Bronchial epithelial cell (primary cell): ENCODE results near the gene ADGRD1. TPM values are rescaled to one million over a fixed set of nuclear protein-coding genes. Genes with fewer than 3 reads are reported as not detected.

Experiments used
- DNase-seq: peaks from one replicate; pipeline ENCODE4 v3.0.0-alpha.2; 2010; ENCODE audit warnings: low read depth
- FAIRE-seq: peaks from 2 replicates; lab custom pipeline; 2011; peaks lifted over from hg19 to GRCh38; lab: Jason Lieb, UNC
- H3K27me3 ChIP-seq: 2 replicates; pipeline ENCODE4 v1.5.1; 2011; ENCODE audit warnings: low read length; ENCODE audit not compliant: control insufficient read depth, insufficient read depth
- H3K36me3 ChIP-seq: 2 replicates; pipeline ENCODE4 v1.5.1; 2011; ENCODE audit warnings: low read length; ENCODE audit not compliant: control insufficient read depth, insufficient read depth
- H3K4me3 ChIP-seq: 2 replicates; pipeline ENCODE4 v1.5.1; 2011; ENCODE audit warnings: mild to moderate bottlenecking, low read depth, low read length, control low read depth
- CTCF ChIP-seq: IDR thresholded peaks from 2 replicates; pipeline ENCODE4 v1.5.1; 2011; ENCODE audit warnings: mild to moderate bottlenecking, moderate library complexity, low read length, control low read depth, inconsistent platforms; ENCODE audit not compliant: insufficient read depth, severe bottlenecking
- total RNA-seq: library from RNA; depleted of rRNA; stranded (reverse); fragments of >200 nt; gene quantifications from 2 replicates; pipeline ENCODE4 v1.2.1, GENCODE V29; 2014

The ADGRD1 gene
- total RNA-seq, 1 donor from 2014 or later = not detected

- no peaks in the 10 kb centered on the region for H3K36me3 ChIP-seq
- FAIRE-seq (no peak), DNase-seq (no peak)
- H3K27me3 ChIP-seq = no peaks in the 10 kb centered on the region
- H3K4me3 ChIP-seq = no peak overlapping the region
- TF ChIP-seq CTCF = no peak
Measured at GRCh38 chr12:130960787-130961186, 7.1 kb downstream of the ADGRD1 start.

GRCh38 chr12:130961921-130962451, 8.3 kb downstream of the ADGRD1 start:
- H3K4me3 ChIP-seq = no peak overlapping the region
- DNase-seq = no peak
- no peak for TF ChIP-seq CTCF
- H3K27me3 ChIP-seq = no peaks in the 10 kb centered on the region
- FAIRE-seq = no peak
- no peaks in the 10 kb centered on the region for H3K36me3 ChIP-seq

GRCh38 chr12:130965214-130965613, 11.5 kb downstream of the ADGRD1 start:
- H3K4me3 ChIP-seq = no peak overlapping the region
- no peaks in the 10 kb centered on the region for H3K36me3 ChIP-seq
- DNase-seq = peak; percentile 21
- FAIRE-seq = no peak
- no peak for TF ChIP-seq CTCF
- no peaks in the 10 kb centered on the region for H3K27me3 ChIP-seq

GRCh38 chr12:130965668-130966067, 12.0 kb downstream of the ADGRD1 start:
- no peaks in the 10 kb centered on the region for H3K36me3 ChIP-seq
- no peaks in the 10 kb centered on the region for H3K27me3 ChIP-seq
- peak; percentile 80 for DNase-seq
- TF ChIP-seq CTCF = no peak
- no peak overlapping the region for H3K4me3 ChIP-seq
- no peak for FAIRE-seq

GRCh38 chr12:130966443-130967030, 12.8 kb downstream of the ADGRD1 start:
- H3K4me3 ChIP-seq = no peak overlapping the region
- H3K36me3 ChIP-seq = no peaks in the 10 kb centered on the region
- DNase-seq = no peak
- TF ChIP-seq CTCF = no peak
- no peak for FAIRE-seq
- H3K27me3 ChIP-seq = no peaks in the 10 kb centered on the region

GRCh38 chr12:130967636-130968035, 13.9 kb downstream of the ADGRD1 start:
- TF ChIP-seq CTCF = no peak
- H3K4me3 ChIP-seq = no peak overlapping the region
- no peak for FAIRE-seq
- H3K36me3 ChIP-seq = no peaks in the 10 kb centered on the region
- DNase-seq = no peak
- H3K27me3 ChIP-seq = no peaks in the 10 kb centered on the region
